ENCODE data around the gene FAAP24.
A peak's percentile ranks its signal among the peaks of the same experiment; 100 is the strongest.
"Not testable (repeated sequence)": the region's sequence is repeated elsewhere in the genome, so short reads cannot be mapped to it uniquely, and the experiment has no call there.

FAAP24 gene

DNA sequence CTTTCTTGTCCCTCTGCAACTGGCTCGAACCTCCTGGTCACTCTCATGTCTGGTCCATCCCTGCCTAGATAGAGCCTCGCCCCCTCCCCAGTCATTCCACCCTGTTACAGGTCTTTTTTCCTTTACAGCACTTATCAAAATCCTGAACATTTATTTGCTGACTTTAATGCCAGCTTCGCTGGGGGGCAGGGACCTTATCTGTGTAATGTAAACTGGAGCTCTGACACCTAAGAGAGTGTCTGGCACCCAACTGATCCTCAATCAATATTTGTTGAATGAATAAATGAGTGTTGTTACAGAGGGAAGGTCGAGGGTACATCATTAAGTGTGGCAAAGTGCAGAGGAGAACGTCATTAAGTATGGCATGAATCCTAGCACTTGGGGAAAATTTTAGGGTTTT, 16.7 kb downstream of the FAAP24 start (continued):
- TF ChIP-seq, protein P1, sequence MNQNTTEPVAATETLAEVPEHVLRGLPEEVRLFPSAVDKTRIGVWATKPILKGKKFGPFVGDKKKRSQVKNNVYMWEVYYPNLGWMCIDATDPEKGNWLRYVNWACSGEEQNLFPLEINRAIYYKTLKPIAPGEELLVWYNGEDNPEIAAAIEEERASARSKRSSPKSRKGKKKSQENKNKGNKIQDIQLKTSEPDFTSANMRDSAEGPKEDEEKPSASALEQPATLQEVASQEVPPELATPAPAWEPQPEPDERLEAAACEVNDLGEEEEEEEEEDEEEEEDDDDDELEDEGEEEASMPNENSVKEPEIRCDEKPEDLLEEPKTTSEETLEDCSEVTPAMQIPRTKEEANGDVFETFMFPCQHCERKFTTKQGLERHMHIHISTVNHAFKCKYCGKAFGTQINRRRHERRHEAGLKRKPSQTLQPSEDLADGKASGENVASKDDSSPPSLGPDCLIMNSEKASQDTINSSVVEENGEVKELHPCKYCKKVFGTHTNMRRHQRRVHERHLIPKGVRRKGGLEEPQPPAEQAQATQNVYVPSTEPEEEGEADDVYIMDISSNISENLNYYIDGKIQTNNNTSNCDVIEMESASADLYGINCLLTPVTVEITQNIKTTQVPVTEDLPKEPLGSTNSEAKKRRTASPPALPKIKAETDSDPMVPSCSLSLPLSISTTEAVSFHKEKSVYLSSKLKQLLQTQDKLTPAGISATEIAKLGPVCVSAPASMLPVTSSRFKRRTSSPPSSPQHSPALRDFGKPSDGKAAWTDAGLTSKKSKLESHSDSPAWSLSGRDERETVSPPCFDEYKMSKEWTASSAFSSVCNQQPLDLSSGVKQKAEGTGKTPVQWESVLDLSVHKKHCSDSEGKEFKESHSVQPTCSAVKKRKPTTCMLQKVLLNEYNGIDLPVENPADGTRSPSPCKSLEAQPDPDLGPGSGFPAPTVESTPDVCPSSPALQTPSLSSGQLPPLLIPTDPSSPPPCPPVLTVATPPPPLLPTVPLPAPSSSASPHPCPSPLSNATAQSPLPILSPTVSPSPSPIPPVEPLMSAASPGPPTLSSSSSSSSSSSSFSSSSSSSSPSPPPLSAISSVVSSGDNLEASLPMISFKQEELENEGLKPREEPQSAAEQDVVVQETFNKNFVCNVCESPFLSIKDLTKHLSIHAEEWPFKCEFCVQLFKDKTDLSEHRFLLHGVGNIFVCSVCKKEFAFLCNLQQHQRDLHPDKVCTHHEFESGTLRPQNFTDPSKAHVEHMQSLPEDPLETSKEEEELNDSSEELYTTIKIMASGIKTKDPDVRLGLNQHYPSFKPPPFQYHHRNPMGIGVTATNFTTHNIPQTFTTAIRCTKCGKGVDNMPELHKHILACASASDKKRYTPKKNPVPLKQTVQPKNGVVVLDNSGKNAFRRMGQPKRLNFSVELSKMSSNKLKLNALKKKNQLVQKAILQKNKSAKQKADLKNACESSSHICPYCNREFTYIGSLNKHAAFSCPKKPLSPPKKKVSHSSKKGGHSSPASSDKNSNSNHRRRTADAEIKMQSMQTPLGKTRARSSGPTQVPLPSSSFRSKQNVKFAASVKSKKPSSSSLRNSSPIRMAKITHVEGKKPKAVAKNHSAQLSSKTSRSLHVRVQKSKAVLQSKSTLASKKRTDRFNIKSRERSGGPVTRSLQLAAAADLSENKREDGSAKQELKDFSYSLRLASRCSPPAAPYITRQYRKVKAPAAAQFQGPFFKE (tag by site-specific recombination; IDR thresholded peaks at IDR 0.05; ENCODE audit: borderline replicate concordance): no peak

DNA sequence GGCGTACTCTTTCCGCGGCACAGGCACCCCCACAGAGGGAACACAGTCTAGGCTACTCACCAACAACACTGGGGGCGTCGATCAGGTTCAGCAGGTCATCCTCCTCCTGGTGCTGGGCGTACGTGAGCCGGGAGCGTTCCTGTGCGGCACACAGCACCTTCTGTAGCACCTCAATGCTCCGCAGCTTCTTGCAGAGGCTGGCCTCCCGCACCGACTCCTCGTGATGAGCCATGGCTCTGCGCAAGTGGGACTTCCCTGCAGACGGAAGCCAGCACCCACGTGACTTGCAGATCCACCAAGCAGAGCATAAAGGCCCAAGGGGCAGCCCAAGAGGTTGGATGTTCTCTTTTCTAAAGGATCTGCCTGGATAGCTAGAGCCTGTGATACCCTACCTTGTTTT, 23.9 kb downstream of the FAAP24 start:
- POLR2A ChIA-PET; H3K4me1 ChIP-seq (ENCODE audit: control insufficient read depth, insufficient read depth, low read length); H3K4me3 ChIP-seq (ENCODE audit: low read depth, low read length); CTCF ChIA-PET; H3K9me3 ChIP-seq (ENCODE audit: control insufficient read depth, insufficient read depth, low read depth, low read length); H3K27ac ChIP-seq (ENCODE audit: extremely low read depth, low read depth, low read length): not testable (repeated sequence)
- peaks cover 37 to 62% of the 10 kb centered on the region in 2 experiments for H3K36me3 ChIP-seq (ENCODE audit: control insufficient read depth in 2 of 2, insufficient read depth in 1 of 2, low read length in 2 of 2)

DNA sequence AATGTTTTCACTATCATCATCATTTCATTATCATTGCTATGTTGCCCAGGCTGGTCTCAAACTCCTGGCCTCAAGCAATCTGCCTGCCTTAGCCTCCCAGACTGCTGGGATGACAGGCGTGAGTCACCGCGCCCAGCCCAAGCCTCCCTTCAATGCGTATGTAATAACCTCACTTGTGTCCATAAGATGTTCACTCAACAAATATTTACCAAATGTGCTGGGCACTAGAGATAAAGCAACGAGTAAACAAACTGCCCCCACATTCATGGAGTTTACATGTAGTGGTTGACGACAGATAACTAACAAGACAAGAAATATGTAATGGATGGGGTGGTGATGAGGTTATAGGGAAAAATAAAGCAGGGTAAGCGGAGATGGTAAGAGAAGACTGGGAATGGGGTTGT, 25.0 kb downstream of the FAAP24 start:
- CTCF ChIA-PET; H3K4me1 ChIP-seq (ENCODE audit: control insufficient read depth, insufficient read depth, low read length); H3K4me3 ChIP-seq (ENCODE audit: low read depth, low read length); H3K9me3 ChIP-seq (ENCODE audit: control insufficient read depth, insufficient read depth, low read depth, low read length); POLR2A ChIA-PET; H3K27ac ChIP-seq (ENCODE audit: extremely low read depth, low read depth, low read length): not testable (repeated sequence)
- peaks cover 34 to 66% of the 10 kb centered on the region in 2 experiments for H3K36me3 ChIP-seq (ENCODE audit: control insufficient read depth in 2 of 2, insufficient read depth in 1 of 2, low read length in 2 of 2)

- no peak overlapping the region for H3K4me3 ChIP-seq (ENCODE audit: low read depth, low read length)
- H3K27ac ChIP-seq (ENCODE audit: extremely low read depth, low read depth, low read length): no peak overlapping the region
- POLR2A ChIA-PET: interaction anchor here (0.6 kb wide), 1 partner anchor 333 kb away, joined by 3 read pairs; no protein-coding TSS in a partner anchor
- no peaks in the 10 kb centered on the region for H3K4me1 ChIP-seq (ENCODE audit: control insufficient read depth, insufficient read depth, low read length)
- peak; percentile 80 for TF ChIP-seq ZNF623 (tag by site-specific recombination; IDR thresholded peaks at IDR 0.05)
- TF ChIP-seq ZNF561 (tag by site-specific recombination; IDR thresholded peaks at IDR 0.05; ENCODE audit: borderline replicate concordance): no peak
- no peaks in the 10 kb centered on the region for H3K9me3 ChIP-seq (ENCODE audit: control insufficient read depth, insufficient read depth, low read depth, low read length)
- H3K36me3 ChIP-seq (ENCODE audit: control insufficient read depth in 2 of 2, insufficient read depth in 1 of 2, low read length in 2 of 2): peaks cover 34 to 59% of the 10 kb centered on the region in 2 experiments
- CTCF ChIA-PET: interaction anchor here (0.6 kb wide), 2 partner anchors 140 to 409 kb away, joined by 3 to 7 read pairs; no protein-coding TSS in a partner anchor
These were observed 25.8 kb downstream of the FAAP24 start for GRCh38 chr19:32997716-32998355.

GRCh38 chr19:32998722-32999121, 26.7 kb downstream of the FAAP24 start:
- no peak overlapping the region for H3K4me3 ChIP-seq (ENCODE audit: low read depth, low read length)
- ChIA-PET CTCF (interaction anchor here (0.6 kb wide), 1 partner anchor 139 kb away, joined by 7 read pairs; no protein-coding TSS in a partner anchor), POLR2A (no interaction called here)
- no peaks in the 10 kb centered on the region for H3K9me3 ChIP-seq (ENCODE audit: control insufficient read depth, insufficient read depth, low read depth, low read length)
- H3K27ac ChIP-seq (ENCODE audit: extremely low read depth, low read depth, low read length): no peak overlapping the region
- H3K36me3 ChIP-seq (ENCODE audit: control insufficient read depth in 2 of 2, insufficient read depth in 1 of 2, low read length in 2 of 2): peaks cover 32 to 61% of the 10 kb centered on the region in 2 experiments
- H3K4me1 ChIP-seq (ENCODE audit: control insufficient read depth, insufficient read depth, low read length): no peaks in the 10 kb centered on the region
- TF ChIP-seq KLF7 (tag by site-specific recombination; IDR thresholded peaks at IDR 0.05; ENCODE audit: borderline replicate concordance) (no peak), WT1 (tag by site-specific recombination; IDR thresholded peaks at IDR 0.05) (peak; percentile 90), ZNF366 (tag by site-specific recombination; conservative IDR thresholded peaks at IDR 0.05) (peak; percentile 48; the same call in 1 of the 2 replicates), PRDM1 (tag by site-specific recombination; IDR thresholded peaks at IDR 0.05) (peak; percentile 55; the same call in 1 of the 2 replicates), ZBTB10 (tag by site-specific recombination; IDR thresholded peaks at IDR 0.05) (no peak), ZNF792 (tag by site-specific recombination; IDR thresholded peaks at IDR 0.05) (no peak), ZNF560 (tag by site-specific recombination; IDR thresholded peaks at IDR 0.05; ENCODE audit: borderline replicate concordance) (no peak), ZNF398 (tag by site-specific recombination; IDR thresholded peaks at IDR 0.05) (peak; percentile 75)

All from HEK293 (cell line).